Skin of body (tissue), 2 donors: ENCODE results near the gene MTMR11. TPM values are rescaled to one million over a fixed set of nuclear protein-coding genes. Genes with fewer than 3 reads are reported as not detected.
"Not testable (repeated sequence)": the region's sequence is repeated elsewhere in the genome, so short reads cannot be mapped to it uniquely, and the experiment has no call there.

Experiments used
- DNase-seq: peaks from one replicate; lab custom pipeline; 2025; lab: John Stamatoyannopoulos, UW
- total RNA-seq: library from RNA; depleted of rRNA; stranded (reverse); fragments of >200 nt; gene quantifications from one replicate; pipeline ENCODE4 v1.2.3, GENCODE V29; 2014

Gene MTMR11, protein sequence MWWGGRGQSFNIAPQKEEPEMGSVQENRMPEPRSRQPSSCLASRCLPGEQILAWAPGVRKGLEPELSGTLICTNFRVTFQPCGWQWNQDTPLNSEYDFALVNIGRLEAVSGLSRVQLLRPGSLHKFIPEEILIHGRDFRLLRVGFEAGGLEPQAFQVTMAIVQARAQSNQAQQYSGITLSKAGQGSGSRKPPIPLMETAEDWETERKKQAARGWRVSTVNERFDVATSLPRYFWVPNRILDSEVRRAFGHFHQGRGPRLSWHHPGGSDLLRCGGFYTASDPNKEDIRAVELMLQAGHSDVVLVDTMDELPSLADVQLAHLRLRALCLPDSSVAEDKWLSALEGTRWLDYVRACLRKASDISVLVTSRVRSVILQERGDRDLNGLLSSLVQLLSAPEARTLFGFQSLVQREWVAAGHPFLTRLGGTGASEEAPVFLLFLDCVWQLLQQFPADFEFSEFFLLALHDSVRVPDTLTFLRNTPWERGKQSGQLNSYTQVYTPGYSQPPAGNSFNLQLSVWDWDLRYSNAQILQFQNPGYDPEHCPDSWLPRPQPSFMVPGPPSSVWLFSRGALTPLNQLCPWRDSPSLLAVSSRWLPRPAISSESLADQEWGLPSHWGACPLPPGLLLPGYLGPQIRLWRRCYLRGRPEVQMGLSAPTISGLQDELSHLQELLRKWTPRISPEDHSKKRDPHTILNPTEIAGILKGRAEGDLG
- 8.7 TPM for total RNA-seq

DNA sequence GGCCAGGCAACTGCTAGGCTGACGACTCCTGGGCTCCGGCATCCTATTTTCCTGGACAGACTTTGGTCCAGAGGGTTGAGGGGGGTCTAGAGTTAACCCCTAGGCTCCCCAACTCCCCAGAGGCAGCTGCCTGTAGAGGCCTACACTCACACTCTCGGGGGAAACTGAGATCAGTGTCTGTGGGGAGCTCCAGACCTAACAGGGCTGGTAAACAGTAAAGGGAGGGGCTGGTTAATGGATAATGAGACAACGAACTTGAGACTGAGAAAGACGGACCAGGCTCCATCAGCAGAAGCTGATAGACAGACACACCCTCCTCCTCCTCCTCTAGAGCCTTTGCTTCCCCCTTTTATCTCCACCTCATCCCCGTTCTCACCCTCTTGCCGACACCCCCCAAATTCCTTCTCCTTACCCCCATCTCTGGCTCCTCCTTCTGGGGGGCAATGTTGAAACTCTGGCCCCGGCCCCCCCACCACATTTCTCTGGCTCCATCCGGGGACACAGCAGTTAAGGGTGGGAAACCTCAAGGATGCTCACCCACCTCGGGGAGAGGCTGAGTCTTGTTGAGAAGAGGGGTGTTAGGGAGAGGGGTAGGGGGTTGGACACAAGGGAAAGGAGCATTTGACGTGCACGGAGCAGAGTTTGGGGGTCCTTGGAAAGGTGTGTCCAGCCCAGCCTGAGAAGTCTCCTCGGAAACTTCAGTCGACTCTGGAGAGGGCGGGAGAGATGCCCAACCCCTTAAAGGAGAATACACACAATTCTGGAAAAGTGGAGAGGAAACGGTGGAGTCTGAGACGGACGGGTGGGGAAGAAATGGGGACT, at the start of gene MTMR11:
TSS of gene MTMR11 (minus strand) at position 710 of the 822 bp plus-strand sequence. CDS start at position 478, 232 bp downstream.
- peak; percentile 29 for DNase-seq

DNA sequence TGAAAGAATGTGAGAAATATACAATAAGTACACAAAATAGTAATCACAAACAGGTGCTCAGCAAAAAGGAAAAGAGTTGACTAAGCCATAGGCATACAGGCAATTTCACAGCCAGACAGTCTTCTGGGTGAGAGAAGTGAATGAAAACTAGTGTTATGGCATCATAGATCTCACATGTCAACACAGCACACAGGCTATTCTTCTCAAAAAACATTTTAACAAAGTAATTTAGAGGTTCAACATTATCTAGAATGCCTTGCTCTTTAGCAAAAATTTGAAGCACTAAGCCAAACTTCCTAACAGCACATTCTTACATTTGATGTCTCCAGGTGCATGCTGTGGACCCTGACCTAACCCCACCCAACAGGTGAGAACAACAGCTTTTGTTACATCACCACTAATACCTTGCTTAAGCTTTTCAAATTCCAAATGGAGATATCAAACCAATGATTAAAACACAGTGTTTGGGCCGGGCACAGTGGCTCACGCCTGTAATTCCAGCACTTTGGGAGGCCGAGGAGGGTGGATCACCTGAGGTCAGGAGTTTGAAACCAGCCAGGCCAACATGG, 43.4 kb upstream of the MTMR11 start:
- no peak for DNase-seq

- no peak for DNase-seq
Measured at GRCh38 chr1:149979245-149979971, 42.7 kb upstream of the MTMR11 start.

GRCh38 chr1:149978547-149979023, 41.9 kb upstream of the MTMR11 start:
- no peak for DNase-seq

DNA sequence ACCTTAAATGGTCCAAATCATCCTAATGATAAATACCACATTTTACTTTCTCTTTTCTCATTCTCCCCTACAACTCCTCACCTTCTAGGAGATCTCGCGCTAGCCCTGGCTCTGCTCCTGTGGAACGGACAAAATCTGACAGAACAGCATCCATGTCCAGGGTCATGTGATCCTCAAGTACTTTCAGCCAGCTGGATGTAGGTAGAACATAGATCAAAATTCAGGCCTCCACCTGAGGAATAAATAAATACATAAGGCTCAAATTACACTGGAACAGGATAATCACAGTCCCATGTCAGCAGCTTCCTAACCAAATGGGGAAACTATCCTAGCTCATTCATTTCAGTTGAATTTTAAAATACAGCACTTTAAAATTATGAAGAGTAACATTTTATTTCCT, 40.7 kb upstream of the MTMR11 start:
- DNase-seq, result no peak

- DNase-seq, result no peak
Measured at GRCh38 chr1:149972547-149972946, 35.9 kb upstream of the MTMR11 start.

DNA sequence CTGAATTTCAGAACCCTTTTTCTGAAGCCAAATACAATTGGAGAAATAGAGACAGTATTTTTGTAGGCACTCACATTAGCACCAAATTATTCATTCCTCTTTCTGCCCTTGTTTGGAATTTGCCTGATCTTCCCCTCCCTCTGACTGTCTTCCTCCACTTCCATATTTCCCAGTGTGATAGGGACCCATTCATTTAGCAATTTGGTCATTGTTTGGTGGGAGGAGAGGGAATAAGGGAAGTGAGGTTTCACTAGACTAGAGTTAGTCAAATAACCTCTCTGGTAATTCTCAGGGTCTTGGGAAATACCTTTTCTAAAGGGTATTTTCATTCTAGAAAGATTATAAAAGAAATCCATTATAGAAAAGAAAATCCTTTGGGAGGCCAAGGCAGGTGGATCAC, 31.0 kb upstream of the MTMR11 start:
- DNase-seq, result no peak

DNA sequence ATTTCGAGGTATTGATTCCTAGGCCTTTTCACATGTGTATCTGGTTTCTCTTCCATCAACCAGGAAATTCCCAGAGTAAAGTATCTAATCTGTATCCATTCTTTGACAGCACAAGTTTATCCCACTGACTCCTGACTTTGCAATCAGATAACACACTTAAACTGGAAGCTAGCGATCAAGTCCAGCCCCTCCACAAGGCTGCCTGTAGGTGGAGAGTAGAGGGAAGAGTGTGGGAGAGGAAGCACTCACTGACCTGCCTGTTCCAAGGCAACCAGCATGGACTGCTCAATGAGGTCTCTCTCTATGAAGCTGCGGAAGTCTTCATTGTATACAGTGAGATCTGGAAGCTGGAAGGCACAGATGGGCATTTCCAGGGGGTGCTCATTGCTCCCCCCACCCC, 30.4 kb upstream of the MTMR11 start:
- no peak for DNase-seq

DNA sequence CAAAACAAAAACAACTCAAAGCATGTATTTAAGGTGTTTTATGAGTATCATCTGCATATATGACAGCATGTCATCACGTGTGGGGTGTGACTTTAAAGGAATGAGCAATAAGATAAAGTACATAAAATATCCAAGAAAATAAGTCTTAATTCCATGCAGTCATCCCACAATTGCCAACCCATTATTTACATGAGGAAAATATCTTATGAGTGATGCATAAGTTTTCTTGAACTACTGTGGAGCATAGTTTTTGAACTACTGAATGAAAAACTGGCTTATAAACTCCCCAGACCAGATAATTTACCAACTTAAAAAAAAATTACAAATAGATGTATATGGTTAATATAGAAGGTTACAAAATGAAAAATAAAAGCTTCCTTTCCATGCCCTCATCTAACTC, 29.7 kb upstream of the MTMR11 start:
- no peak for DNase-seq

DNA sequence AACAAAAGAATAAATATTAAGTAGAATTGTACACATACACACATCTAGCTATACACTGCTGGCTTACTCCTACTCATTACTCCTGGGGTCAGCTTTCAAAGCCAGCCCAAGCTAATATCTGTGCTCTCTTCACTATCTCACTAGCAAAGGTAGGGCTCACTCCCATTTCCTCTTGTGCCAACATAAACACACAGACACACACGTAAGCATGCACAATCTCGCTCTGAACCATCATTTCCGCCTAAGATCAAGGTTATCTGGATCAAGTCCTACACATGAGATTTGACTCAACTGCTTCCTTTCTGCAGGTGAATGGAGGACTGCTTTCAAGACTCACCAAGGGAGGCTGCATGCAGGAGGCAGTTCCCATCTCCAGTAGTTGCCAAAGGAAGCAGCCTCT, 28.8 kb upstream of the MTMR11 start:
- DNase-seq, result no peak

DNA sequence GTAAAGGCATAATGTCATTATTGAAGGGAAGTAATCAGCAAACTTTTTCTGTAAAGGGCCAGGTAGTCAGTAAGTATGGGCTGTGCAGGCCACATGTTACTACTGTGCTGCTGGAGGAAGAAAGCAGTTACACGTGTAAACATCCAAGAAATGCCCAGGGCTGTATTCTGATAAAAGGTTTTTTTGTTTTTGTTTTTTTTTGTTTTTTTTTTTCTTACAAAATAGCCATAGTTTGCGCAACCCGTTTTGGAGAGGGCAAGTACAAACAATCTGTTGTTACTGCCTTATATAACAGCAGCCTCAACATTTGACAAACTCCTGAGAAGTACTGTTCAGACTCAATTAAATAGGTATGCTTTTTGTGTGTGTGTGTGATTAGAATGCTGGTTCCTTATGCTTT, 26.7 kb upstream of the MTMR11 start:
- DNase-seq, result no peak

- DNase-seq, result no peak
Measured at GRCh38 chr1:149962736-149963135, 26.1 kb upstream of the MTMR11 start.

GRCh38 chr1:149962039-149962647, 25.5 kb upstream of the MTMR11 start:
- no peak for DNase-seq

GRCh38 chr1:149957548-149957947, 20.9 kb upstream of the MTMR11 start:
- DNase-seq, result not testable (repeated sequence)

GRCh38 chr1:149949911-149950310, 13.2 kb upstream of the MTMR11 start:
- DNase-seq, result no peak

DNA sequence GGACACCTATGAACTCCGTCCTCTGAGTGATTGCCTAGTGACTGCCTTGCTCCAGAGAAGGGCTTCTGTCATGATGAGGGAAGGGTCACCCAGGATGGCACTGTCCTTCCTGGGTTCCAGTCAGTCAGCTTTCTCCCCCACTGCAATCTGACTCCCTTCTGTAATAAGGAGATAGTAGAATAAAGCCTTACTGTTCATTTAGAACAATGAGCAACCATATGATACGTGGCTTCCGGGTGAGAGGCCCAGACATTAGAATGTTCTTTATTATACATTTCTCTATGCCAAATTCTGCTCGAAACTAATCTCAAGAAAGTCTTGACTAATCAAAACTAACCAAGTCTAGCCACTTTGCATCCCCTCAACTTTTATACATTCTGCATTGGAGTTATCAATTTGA, 8.5 kb upstream of the MTMR11 start:
- DNase-seq, result no peak

DNA sequence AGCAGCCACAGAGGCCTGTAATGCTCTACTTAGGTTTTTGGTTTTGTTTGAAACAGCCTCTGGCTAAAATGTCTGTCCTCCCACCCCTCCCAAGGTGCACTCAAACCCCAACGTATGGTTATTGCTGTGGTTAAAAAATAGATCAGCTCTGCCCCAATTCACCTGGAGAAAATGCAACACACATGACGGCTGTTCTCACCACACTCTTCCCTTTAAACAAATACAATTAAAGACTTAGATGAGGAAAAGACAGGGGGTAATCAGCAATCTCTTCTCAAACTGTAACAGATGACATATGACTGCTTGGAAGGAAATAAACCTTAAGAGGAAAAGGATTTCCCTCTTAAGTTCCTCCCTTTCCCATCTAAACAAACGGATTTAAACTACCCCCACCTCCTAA, 6.2 kb upstream of the MTMR11 start:
- no peak for DNase-seq

- no peak for DNase-seq
Measured at GRCh38 chr1:149942207-149942606, 5.5 kb upstream of the MTMR11 start.

- no peak for DNase-seq
Measured at GRCh38 chr1:149940427-149940826, 3.7 kb upstream of the MTMR11 start.

DNA sequence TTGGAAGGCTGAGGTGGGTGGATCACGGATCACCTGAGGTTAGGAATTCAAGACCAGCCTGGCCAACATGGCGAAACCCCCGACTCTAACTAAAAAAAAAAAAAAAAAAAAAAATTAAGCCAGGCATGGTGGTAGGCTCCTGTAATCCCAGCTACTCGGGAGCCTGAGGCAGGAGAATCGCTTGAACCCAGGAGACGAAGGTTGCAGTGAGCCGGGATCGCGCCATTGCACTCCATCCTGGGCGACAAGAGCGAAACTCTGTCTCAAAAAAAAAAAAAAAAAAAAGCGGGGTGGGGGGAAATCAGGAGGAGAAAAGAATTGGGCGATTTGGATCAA, 2.0 kb upstream of the MTMR11 start:
- DNase-seq, result not testable (repeated sequence)

DNA sequence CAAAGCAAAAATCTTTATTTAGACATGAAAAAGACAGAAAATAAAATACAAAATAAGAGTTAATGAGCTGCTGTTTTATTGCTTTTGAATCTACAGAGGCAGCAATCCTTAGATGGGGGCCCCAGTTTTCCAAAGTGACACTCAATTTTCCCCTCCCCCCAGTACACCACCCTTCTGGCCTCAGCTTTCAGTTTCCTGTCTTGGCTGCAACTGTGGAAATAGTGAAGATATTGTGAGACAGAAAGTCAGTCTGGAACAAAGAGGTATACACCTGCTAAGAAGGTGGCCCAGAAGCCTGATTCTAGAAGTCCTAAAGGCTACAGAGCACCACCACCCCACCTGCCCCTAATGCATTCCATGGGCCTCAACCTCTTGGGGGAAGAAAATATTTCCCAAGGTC, 1.1 kb upstream of the MTMR11 start:
- DNase-seq, result peak; percentile 27
